Measurements from ENCODE around the gene ANKIB1.
A peak's percentile ranks its signal among the peaks of the same experiment; 100 is the strongest.
"Not testable (repeated sequence)": the region's sequence is repeated elsewhere in the genome, so short reads cannot be mapped to it uniquely, and the experiment has no call there.

The ANKIB1 gene

GRCh38 chr7:92245487-92246359, at the start of gene ANKIB1, which contains the start of gene KRIT1:
ANKIB1 (plus strand) TSS chr7:92245974; CDS start chr7:92294979, 49,005 bp downstream.
KRIT1 (minus strand) TSS chr7:92245914; CDS start chr7:92242135, 3,779 bp downstream.
- DNase-seq (ENCODE audit: low read depth) = peak; percentile 68

- peak; percentile 9 for DNase-seq (ENCODE audit: low read depth)
These were observed 45.0 kb upstream of the ANKIB1 start for GRCh38 chr7:92200791-92201190.

- DNase-seq (ENCODE audit: low read depth) = no peak
These were observed 39.8 kb upstream of the ANKIB1 start for GRCh38 chr7:92205987-92206386.

- no peak for DNase-seq (ENCODE audit: low read depth)
These were observed 39.1 kb upstream of the ANKIB1 start for GRCh38 chr7:92206672-92207071.

GRCh38 chr7:92221766-92222165, 24.0 kb upstream of the ANKIB1 start:
- DNase-seq (ENCODE audit: low read depth) = no peak

- no peak for DNase-seq (ENCODE audit: low read depth)
These were observed 18.8 kb upstream of the ANKIB1 start for GRCh38 chr7:92226981-92227380.

GRCh38 chr7:92228100-92228499, 17.7 kb upstream of the ANKIB1 start:
- no peak for DNase-seq (ENCODE audit: low read depth)

GRCh38 chr7:92228742-92229141, 17.0 kb upstream of the ANKIB1 start:
- DNase-seq (ENCODE audit: low read depth) = no peak

GRCh38 chr7:92230547-92230946, 15.2 kb upstream of the ANKIB1 start:
- no peak for DNase-seq (ENCODE audit: low read depth)

- DNase-seq (ENCODE audit: low read depth) = no peak
These were observed 2.8 kb upstream of the ANKIB1 start for GRCh38 chr7:92242972-92243371.

- no peak for DNase-seq (ENCODE audit: low read depth)
These were observed 827 bp upstream of the ANKIB1 start for GRCh38 chr7:92244808-92245486.

GRCh38 chr7:92246360-92247101, 757 bp downstream of the ANKIB1 start:
- no peak for DNase-seq (ENCODE audit: low read depth)

- DNase-seq (ENCODE audit: low read depth) = no peak
These were observed 4.8 kb downstream of the ANKIB1 start for GRCh38 chr7:92250603-92251002.

- DNase-seq (ENCODE audit: low read depth) = no peak
These were observed 5.4 kb downstream of the ANKIB1 start for GRCh38 chr7:92251181-92251580.

- no peak for DNase-seq (ENCODE audit: low read depth)
These were observed 7.5 kb downstream of the ANKIB1 start for GRCh38 chr7:92253251-92253650.

GRCh38 chr7:92254800-92255199, 9.0 kb downstream of the ANKIB1 start:
- DNase-seq (ENCODE audit: low read depth) = not testable (repeated sequence)

- DNase-seq (ENCODE audit: low read depth) = no peak
These were observed 9.5 kb downstream of the ANKIB1 start for GRCh38 chr7:92255308-92255707.

- no peak for DNase-seq (ENCODE audit: low read depth)
These were observed 13.3 kb downstream of the ANKIB1 start for GRCh38 chr7:92259062-92259461.

GRCh38 chr7:92259610-92260247, 14.0 kb downstream of the ANKIB1 start:
- no peak for DNase-seq (ENCODE audit: low read depth)

GRCh38 chr7:92260248-92260781, 14.5 kb downstream of the ANKIB1 start:
- DNase-seq (ENCODE audit: low read depth) = no peak

- no peak for DNase-seq (ENCODE audit: low read depth)
These were observed 20.9 kb downstream of the ANKIB1 start for GRCh38 chr7:92266415-92267241.

All from CMK (cell line).